ENCODE measurements around the gene VGLL1.

VGLL1 gene

GRCh38 chrX:136496186-136496763 lies 35.7 kb upstream of the VGLL1 start (continued):
- TF ChIP-seq PRDM10 (tag by site-specific recombination; IDR thresholded peaks at IDR 0.05) (no peak), ZNF133 (tag by site-specific recombination; IDR thresholded peaks at IDR 0.05) (no peak), ZNF707 (tag by site-specific recombination; IDR thresholded peaks at IDR 0.05) (no peak), KLF10 (tag by site-specific recombination; IDR thresholded peaks at IDR 0.05) (no peak), ZNF24 (tag by site-specific recombination; IDR thresholded peaks at IDR 0.05) (peak; percentile 98; the same call in 1 of the 2 replicates), ZSCAN23 (tag by site-specific recombination; IDR thresholded peaks at IDR 0.05) (no peak), ZBTB21 (tag by site-specific recombination; IDR thresholded peaks at IDR 0.05) (no peak), ZNF37A (tag by site-specific recombination; IDR thresholded peaks at IDR 0.05) (no peak)
- TF ChIP-seq, protein P1, sequence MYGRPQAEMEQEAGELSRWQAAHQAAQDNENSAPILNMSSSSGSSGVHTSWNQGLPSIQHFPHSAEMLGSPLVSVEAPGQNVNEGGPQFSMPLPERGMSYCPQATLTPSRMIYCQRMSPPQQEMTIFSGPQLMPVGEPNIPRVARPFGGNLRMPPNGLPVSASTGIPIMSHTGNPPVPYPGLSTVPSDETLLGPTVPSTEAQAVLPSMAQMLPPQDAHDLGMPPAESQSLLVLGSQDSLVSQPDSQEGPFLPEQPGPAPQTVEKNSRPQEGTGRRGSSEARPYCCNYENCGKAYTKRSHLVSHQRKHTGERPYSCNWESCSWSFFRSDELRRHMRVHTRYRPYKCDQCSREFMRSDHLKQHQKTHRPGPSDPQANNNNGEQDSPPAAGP (tag by site-specific recombination; IDR thresholded peaks at IDR 0.05) = 0 out of 2 replicates have a peak, but pooled peaks have one; percentile 47

GRCh38 chrX:136496764-136497555 lies 35.1 kb upstream of the VGLL1 start:
- CTCF ChIA-PET = interaction anchor here (1.2 to 2.1 kb wide), 3 partner anchors 80 to 469 kb away, joined by 3 to 7 read pairs (median 4); no protein-coding TSS in a partner anchor
- POLR2A ChIA-PET = interaction anchor here (1.0 to 1.9 kb wide), 2 partner anchors 78 to 515 kb away, joined by 5 to 9 read pairs; no protein-coding TSS in a partner anchor
- Histone ChIP-seq H3K9me3 (ENCODE audit: control insufficient read depth, insufficient read depth, low read depth, low read length) (no peaks in the 10 kb centered on the region), H3K4me1 (ENCODE audit: control insufficient read depth, insufficient read depth, low read length) (peaks cover 2% of the 10 kb centered on the region; the same call in 1 of the 2 replicates), H3K36me3 (ENCODE audit: control insufficient read depth in 2 of 2, insufficient read depth in 1 of 2, low read length in 2 of 2) (peaks cover 20 to 22% of the 10 kb centered on the region in 2 experiments; a peak in 2 of 3 replicates), H3K4me3 (ENCODE audit: low read depth, low read length) (peak overlapping the region; percentile 60), H3K27ac (ENCODE audit: extremely low read depth, low read depth, low read length) (peak overlapping the region; percentile 97)
- peak; percentile 95 for TF ChIP-seq GLIS2 (tag by site-specific recombination; IDR thresholded peaks at IDR 0.05)
- TF ChIP-seq ELK4 (IDR thresholded peaks at IDR 0.05; ENCODE audit: borderline replicate concordance, low read depth, low read length) = no peak
- 0 out of 2 replicates have a peak, but pooled peaks have one; percentile 11 for TF ChIP-seq OSR2 (tag by site-specific recombination; IDR thresholded peaks at IDR 0.05)
- TF ChIP-seq ZBTB26 (tag by site-specific recombination; optimal IDR thresholded peaks at IDR 0.05) = peak; percentile 49
- peak; percentile 89 for TF ChIP-seq PRDM10 (tag by site-specific recombination; IDR thresholded peaks at IDR 0.05)
- peak; percentile 77 for TF ChIP-seq ZEB2 (tag by site-specific recombination; IDR thresholded peaks at IDR 0.05)
- peak; percentile 48; the same call in 1 of the 2 replicates for TF ChIP-seq ZNF692 (tag by site-specific recombination; IDR thresholded peaks at IDR 0.05)
- TF ChIP-seq ZNF398 (tag by site-specific recombination; IDR thresholded peaks at IDR 0.05) = peak; percentile 45; the same call in 1 of the 2 replicates
- no peak for TF ChIP-seq ZNF792 (tag by site-specific recombination; IDR thresholded peaks at IDR 0.05)
- TF ChIP-seq YY1 (tag by site-specific recombination; IDR thresholded peaks at IDR 0.05) = peak; percentile 65
- TF ChIP-seq ZIC2 (tag by site-specific recombination; IDR thresholded peaks at IDR 0.05) = peak; percentile 55
- peak; percentile 55 for TF ChIP-seq KLF1 (tag by site-specific recombination; IDR thresholded peaks at IDR 0.05)

All from HEK293 (cell line).